HepG2 (cell line): Measurements from ENCODE around the gene SGMS1. TPM values are rescaled to one million over a fixed set of nuclear protein-coding genes. Genes with fewer than 3 reads are reported as not detected.

Experiments used
- AHR ChIP-seq: IDR thresholded peaks from 2 replicates; pipeline ENCODE4 v1.6.1; 2018; ENCODE audit warnings: missing genetic modification reagents, missing compliant biosample characterization
- BCL3 ChIP-seq: sonication (generic); formaldehyde crosslinking; IDR thresholded peaks from 2 replicates; pipeline ENCODE4 v1.5.1; 2020; ENCODE audit warnings: mild to moderate bottlenecking, missing genetic modification reagents, moderate library complexity
- EHMT2 ChIP-seq: fragments of 200-600 bp; sonication (generic); IDR thresholded peaks from 2 replicates; pipeline ENCODE4 v1.7.0; 2017; ENCODE audit warnings: antibody characterized with exemption, low read depth, low read length, borderline replicate concordance
- ELF1 ChIP-seq: sonication (generic); formaldehyde crosslinking; IDR thresholded peaks from 2 replicates; pipeline ENCODE4 v1.4.0; 2020; ENCODE audit warnings: missing genetic modification reagents
- FOSL2 ChIP-seq: sonication (generic); formaldehyde crosslinking; IDR thresholded peaks from 2 replicates; pipeline ENCODE4 v1.4.0; 2020; ENCODE audit warnings: missing genetic modification reagents
- FOXP4 ChIP-seq: sonication (generic); formaldehyde crosslinking; IDR thresholded peaks from 2 replicates; pipeline ENCODE4 v1.4.0; 2020; ENCODE audit warnings: missing genetic modification reagents
- GLI4 ChIP-seq: sonication (generic); formaldehyde crosslinking; IDR thresholded peaks from 2 replicates; pipeline ENCODE4 v1.5.1; 2020; ENCODE audit warnings: missing genetic modification reagents, mild to moderate bottlenecking, moderate library complexity, borderline replicate concordance
- GMEB1 ChIP-seq: sonication (generic); formaldehyde crosslinking; IDR thresholded peaks from 2 replicates; pipeline ENCODE4 v1.5.1; 2020; ENCODE audit warnings: missing genetic modification reagents, mild to moderate bottlenecking, borderline replicate concordance
- IKZF1 ChIP-seq: fragments of 450-650 bp; IDR thresholded peaks from 2 replicates; pipeline ENCODE4 v1.7.1; 2016
- MED1 ChIP-seq: sonication (generic); formaldehyde crosslinking; IDR thresholded peaks from 2 replicates; pipeline ENCODE4 v1.4.0; 2020; ENCODE audit warnings: missing genetic modification reagents
- MYPOP ChIP-seq: sonication (generic); formaldehyde crosslinking; IDR thresholded peaks from 2 replicates; pipeline ENCODE4 v1.8.1; 2023; ENCODE audit warnings: mild to moderate bottlenecking, moderate library complexity, missing genetic modification reagents
- NR2F6 ChIP-seq, 2 experiments: IDR thresholded peaks; 2 replicates each; pipeline ENCODE4 v1.6.1; 2016; ENCODE audit warnings: antibody characterized with exemption in 1 of 2, mild to moderate bottlenecking in 1 of 2
- RBAK ChIP-seq: sonication (generic); formaldehyde crosslinking; IDR thresholded peaks from 2 replicates; pipeline ENCODE4 v1.5.1; 2020; ENCODE audit warnings: mild to moderate bottlenecking, missing genetic modification reagents
- RBM22 ChIP-seq: fragments of 200-400 bp; formaldehyde crosslinking; optimal IDR thresholded peaks from 2 replicates; pipeline ENCODE3; 2017; ENCODE audit warnings: mild to moderate bottlenecking, low read length, moderate library complexity
- REXO4 ChIP-seq: sonication (generic); formaldehyde crosslinking; IDR thresholded peaks from 2 replicates; pipeline ENCODE4 v1.8.0; 2022; ENCODE audit warnings: missing genetic modification reagents, mild to moderate bottlenecking, borderline replicate concordance
- RXRA ChIP-seq: sonication (generic); formaldehyde crosslinking; IDR thresholded peaks from 2 replicates; pipeline ENCODE4 v1.5.1; 2020; ENCODE audit warnings: missing genetic modification reagents
- TCF7L2 ChIP-seq: IDR thresholded peaks from 2 replicates; pipeline ENCODE4 v1.6.1; 2011; ENCODE audit warnings: mild to moderate bottlenecking, low read depth, low read length, moderate library complexity
- TFDP1 ChIP-seq: IDR thresholded peaks from 2 replicates; pipeline ENCODE4 v1.6.1; 2016; ENCODE audit warnings: missing compliant biosample characterization, missing genetic modification reagents, borderline replicate concordance
- ZBTB1 ChIP-seq: sonication (generic); formaldehyde crosslinking; IDR thresholded peaks from 2 replicates; pipeline ENCODE4 v1.4.0; 2020; ENCODE audit warnings: missing genetic modification reagents, borderline replicate concordance
- ZFP36L1 ChIP-seq: sonication (generic); formaldehyde crosslinking; IDR thresholded peaks from 2 replicates; pipeline ENCODE4 v1.8.0; 2022; ENCODE audit warnings: mild to moderate bottlenecking, missing genetic modification reagents, moderate library complexity
- ZNF225 ChIP-seq: sonication (generic); formaldehyde crosslinking; IDR thresholded peaks from 2 replicates; pipeline ENCODE4 v1.4.0; 2020; ENCODE audit warnings: mild to moderate bottlenecking, missing genetic modification reagents
- ZNF678 ChIP-seq: sonication (generic); formaldehyde crosslinking; IDR thresholded peaks from 2 replicates; pipeline ENCODE4 v1.4.0; 2020; ENCODE audit warnings: mild to moderate bottlenecking, missing genetic modification reagents
- ZNF746 ChIP-seq: sonication (generic); formaldehyde crosslinking; IDR thresholded peaks from 2 replicates; pipeline ENCODE4 v1.8.0; 2022; ENCODE audit warnings: mild to moderate bottlenecking, missing genetic modification reagents
- ZSCAN31 ChIP-seq: sonication (generic); formaldehyde crosslinking; IDR thresholded peaks from 2 replicates; pipeline ENCODE4 v1.5.0; 2020; ENCODE audit warnings: low read depth, mild to moderate bottlenecking, missing genetic modification reagents
- polyA plus RNA-seq, 8 experiments: library from polyadenylated mRNA; depleted of rRNA in 3 of 8; stranded (reverse) in 7 of 8; unstranded in 1 of 8; fragments of >200 nt; fragmentation: Illumina TruSeq in 4 of 8; extraction: Trizol in 4 of 8; gene quantifications; 2 replicates each; pipeline versions ENCODE4 v1.2.1 to v1.2.3, GENCODE V29; 2011 to 2016; ENCODE audit warnings: low read depth in 4 of 8, missing spikeins in 1 of 8, mixed read lengths in 1 of 8; ENCODE audit not compliant: insufficient read depth in 1 of 8
- total RNA-seq, 5 experiments: library from RNA; depleted of rRNA; stranded (reverse); fragments of >200 nt; fragmentation: Illumina TruSeq; extraction: Trizol; gene quantifications; 2 replicates each; pipeline ENCODE4 v1.2.3, GENCODE V29; 2016; ENCODE audit warnings: low read depth in 1 of 5

Gene SGMS1
- total and polyA plus RNA-seq, 2 of the 13 experiments (the other 11 are each of a cell fraction or from before 2014, with no cell fraction given): 6.5 to 15.1 TPM

GRCh38 chr10:50624866-50625501 lies 1.2 kb upstream of the SGMS1 start (continued):
- TF ChIP-seq GMEB1 (CRISPR knock-in tag): no peak; the same call in 1 of the 2 replicates
- peak; percentile 52; the same call in 1 of the 2 replicates for TF ChIP-seq MED1 (CRISPR knock-in tag)
- peak; percentile 8; the same call in 1 of the 2 replicates for TF ChIP-seq GLI4 (CRISPR knock-in tag)
- peak; percentile 31; the same call in 1 of the 2 replicates for TF ChIP-seq RXRA (CRISPR knock-in tag)
- no peak for TF ChIP-seq ZNF678 (CRISPR knock-in tag)
- no peak; the same call in 1 of the 2 replicates for TF ChIP-seq BCL3
- no peak for TF ChIP-seq RBM22
- TF ChIP-seq EHMT2: no peak
- peak; percentile 56; the same call in 1 of the 2 replicates for TF ChIP-seq MYPOP
- TF ChIP-seq TFDP1 (CRISPR knock-in tag): no peak
- TF ChIP-seq REXO4: peak; percentile 73; the same call in 1 of the 2 replicates
- TF ChIP-seq TCF7L2: no peak
- no peak for TF ChIP-seq ZBTB1 (CRISPR knock-in tag)
- TF ChIP-seq ZSCAN31 (CRISPR knock-in tag): peak; percentile 78
- TF ChIP-seq ZNF225: no peak
- TF ChIP-seq ZFP36L1: no peak
- no peak; the same call in 1 of the 2 replicates for TF ChIP-seq NR2F6 (IDR thresholded peaks at IDR 0.05)
- no peak for TF ChIP-seq NR2F6 (CRISPR knock-in tag; IDR thresholded peaks at IDR 0.05)
- peak; percentile 35; the same call in 1 of the 2 replicates for TF ChIP-seq ZNF746 (CRISPR knock-in tag)
- no peak for TF ChIP-seq AHR (CRISPR knock-in tag)
- peak; percentile 83 for TF ChIP-seq ELF1
- no peak for TF ChIP-seq RBAK (CRISPR knock-in tag)
- TF ChIP-seq FOSL2: no peak
- no peak for TF ChIP-seq IKZF1
- no peak; the same call in 1 of the 2 replicates for TF ChIP-seq FOXP4 (CRISPR knock-in tag)
